PC-3 (cell line): ENCODE results near the gene SLC35E3. TPM values are rescaled to one million over a fixed set of nuclear protein-coding genes. Genes with fewer than 3 reads are reported as not detected.

Source experiments
- ATAC-seq: fragments of 200-7000 bp; cut with Tn5 transposase; 2 replicates; pipeline ENCODE4 v1.9.1; 2020; ENCODE audit warnings: mild to moderate bottlenecking, moderate library complexity
- BruUV-seq: library from RNA; stranded (reverse); fragments of 400-500 nt; replicated peaks from 2 replicates; lab custom pipeline; 2021; lab: Mats Ljungman, UMichigan
- CTCF ChIA-PET: fragments of 300-600 bp; sonication (Branson Sonifier 250); formaldehyde crosslinking; loops from one replicate; lab custom pipeline; 2022; ENCODE audit warnings: antibody characterized with exemption; lab: Charles Lee
- POLR2A ChIA-PET: fragments of 300-600 bp; sonication (Branson Sonifier 250); formaldehyde crosslinking; loops from one replicate; lab custom pipeline; 2022; ENCODE audit warnings: antibody characterized with exemption; ENCODE audit not compliant: unreplicated experiment; lab: Charles Lee
- DNase-seq: peaks from one replicate; pipeline ENCODE4 v3.0.0-alpha.2; 2015
- H2AFZ ChIP-seq: fragments of 300-600 bp; sonication (generic); 2 replicates; pipeline ENCODE4 v1.6.0; 2016; ENCODE audit warnings: antibody characterized with exemption, low read length
- H3F3A ChIP-seq: fragments of 300-600 bp; sonication (generic); one replicate; pipeline ENCODE4 v1.6.0; 2017; ENCODE audit warnings: antibody characterized with exemption, low read length, control low read depth, mild to moderate bottlenecking; ENCODE audit not compliant: unreplicated experiment
- H3K27ac ChIP-seq: fragments of 300-600 bp; sonication (generic); 2 replicates; pipeline ENCODE4 v1.5.1; 2016; ENCODE audit warnings: mild to moderate bottlenecking, low read length
- H3K27me3 ChIP-seq: fragments of 300-600 bp; sonication (generic); 2 replicates; pipeline ENCODE4 v1.6.1; 2016; ENCODE audit warnings: low read length, mixed read lengths
- H3K36me3 ChIP-seq: fragments of 300-600 bp; sonication (generic); 2 replicates; pipeline ENCODE4 v1.6.1; 2016; ENCODE audit warnings: low read depth, mixed run types, low read length, mixed read lengths
- H3K4me1 ChIP-seq: fragments of 300-600 bp; sonication (generic); 2 replicates; pipeline ENCODE4 v1.5.1; 2016; ENCODE audit warnings: low read length; ENCODE audit not compliant: insufficient read depth
- H3K4me2 ChIP-seq: fragments of 300-600 bp; sonication (generic); 2 replicates; pipeline ENCODE4 v1.6.0; 2016; ENCODE audit warnings: low read length
- H3K4me3 ChIP-seq: fragments of 300-600 bp; sonication (generic); 2 replicates; pipeline ENCODE4 v1.5.1; 2016; ENCODE audit warnings: mild to moderate bottlenecking, low read length, mixed read lengths
- H3K79me2 ChIP-seq: fragments of 300-600 bp; sonication (generic); 2 replicates; pipeline ENCODE4 v1.6.1; 2017; ENCODE audit warnings: low read length, mixed read lengths
- H3K9ac ChIP-seq: fragments of 300-600 bp; sonication (generic); 2 replicates; pipeline ENCODE4 v1.6.0; 2016; ENCODE audit warnings: mild to moderate bottlenecking, low read length
- H3K9me2 ChIP-seq: fragments of 300-600 bp; sonication (generic); replicated peaks from 2 replicates; pipeline ENCODE4 v1.6.1; 2016; ENCODE audit warnings: mixed run types, low read length, mixed read lengths
- H3K9me3 ChIP-seq: fragments of 300-600 bp; sonication (generic); 2 replicates; pipeline ENCODE4 v1.6.1; 2016; ENCODE audit warnings: low read length, mixed read lengths
- H4K20me1 ChIP-seq: fragments of 300-600 bp; sonication (generic); 2 replicates; pipeline ENCODE4 v1.6.1; 2016; ENCODE audit warnings: low read length, mixed read lengths
- CTCF ChIP-seq: fragments of 300-600 bp; sonication (generic); conservative IDR thresholded peaks from 2 replicates; pipeline ENCODE4 v1.5.1; 2017; ENCODE audit warnings: antibody characterized with exemption, low read depth, mild to moderate bottlenecking, low read length
- EZH2 ChIP-seq: fragments of 300-600 bp; sonication (generic); IDR thresholded peaks from one replicate; pipeline ENCODE4 v1.6.1; 2017; ENCODE audit warnings: antibody characterized with exemption, mild to moderate bottlenecking, low read length; ENCODE audit not compliant: unreplicated experiment
- EZH2phosphoT487 ChIP-seq: fragments of 300-600 bp; sonication (generic); IDR thresholded peaks from 2 replicates; pipeline ENCODE4 v1.6.1; 2018; ENCODE audit warnings: mild to moderate bottlenecking, antibody characterized with exemption, low read length, borderline replicate concordance
- intact Hi-C: fragments of 100-400 bp; cut with micrococcal nuclease; formaldehyde crosslinking; loops from 2 replicates; pipeline ENCODE4 v1.9.0; 2023
- total RNA-seq: library from RNA; depleted of rRNA; stranded (reverse); fragments of >200 nt; gene quantifications from 2 replicates; pipeline ENCODE4 v1.2.3, GENCODE V29; 2014

Gene SLC35E3
- total RNA-seq, 1 experiment from 2014 or later: 2.2 TPM

- intact Hi-C loops: no loop called here
- Histone ChIP-seq H3K9me3 (no peaks in the 10 kb centered on the region), H3K36me3 (0 out of 2 replicates have a peak, but pooled peaks cover 4% of the 10 kb centered on the region), H3K4me2 (no peak overlapping the region), H3F3A (no peaks in the 10 kb centered on the region), H3K9me2 (no peaks in the 10 kb centered on the region), H3K4me3 (no peak overlapping the region), H2AFZ (no peak overlapping the region), H3K27ac (no peak overlapping the region), H3K79me2 (peaks cover 16% of the 10 kb centered on the region), H3K4me1 (peaks cover 7% of the 10 kb centered on the region; the same call in 1 of the 2 replicates), H3K27me3 (no peaks in the 10 kb centered on the region), H4K20me1 (no peaks in the 10 kb centered on the region), H3K9ac (no peak overlapping the region)
- no TSS peak for BruUV-seq
- no peak for TF ChIP-seq CTCF
- no peak for TF ChIP-seq EZH2phosphoT487
- no peak for TF ChIP-seq EZH2
- DNase-seq (no peak), ATAC-seq (no peak)
- ChIA-PET CTCF (no interaction called here), POLR2A (no interaction called here)
These were observed 4.5 kb downstream of the SLC35E3 start for GRCh38 chr12:68750506-68750905.

GRCh38 chr12:68755536-68756243 is 9.7 kb downstream of the SLC35E3 start:
- Histone ChIP-seq H3K9ac (no peak overlapping the region), H3K27me3 (no peaks in the 10 kb centered on the region), H3K36me3 (peaks cover 7% of the 10 kb centered on the region; the same call in 1 of the 2 replicates), H2AFZ (no peak overlapping the region), H3K9me3 (no peaks in the 10 kb centered on the region), H3K4me3 (no peak overlapping the region), H3F3A (no peaks in the 10 kb centered on the region), H3K79me2 (no peaks in the 10 kb centered on the region), H3K9me2 (no peaks in the 10 kb centered on the region), H4K20me1 (no peaks in the 10 kb centered on the region), H3K4me2 (no peak overlapping the region), H3K27ac (no peak overlapping the region), H3K4me1 (no peaks in the 10 kb centered on the region)
- BruUV-seq: no TSS peak
- intact Hi-C loops: no loop called here
- ChIA-PET CTCF (no interaction called here), POLR2A (no interaction called here)
- ATAC-seq: no peak
- no peak for TF ChIP-seq EZH2phosphoT487
- TF ChIP-seq CTCF: no peak
- no peak for TF ChIP-seq EZH2
- no peak for DNase-seq

DNA sequence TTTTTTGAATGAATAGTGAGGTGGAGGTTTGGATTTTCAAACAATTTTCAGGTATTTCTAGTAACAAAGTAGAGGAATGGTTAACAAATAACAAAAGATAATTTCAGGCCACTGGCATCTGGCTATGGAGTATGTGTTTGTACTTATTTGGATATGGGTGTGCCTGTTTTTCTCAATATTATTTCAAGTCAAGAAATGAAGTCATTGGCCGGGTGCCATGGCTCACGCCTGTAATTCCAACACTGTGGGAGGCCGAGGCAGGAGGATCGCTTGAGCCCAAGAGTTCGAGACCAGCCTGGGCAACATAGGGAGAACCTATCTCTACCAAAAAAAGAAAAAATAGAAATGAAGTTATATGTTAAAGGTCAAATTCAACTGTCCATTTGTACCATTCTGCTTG is 13.9 kb downstream of the SLC35E3 start:
- Histone ChIP-seq H2AFZ (no peak overlapping the region), H3K4me1 (no peaks in the 10 kb centered on the region), H4K20me1 (no peaks in the 10 kb centered on the region), H3K9ac (no peak overlapping the region), H3K27ac (no peak overlapping the region), H3K27me3 (no peaks in the 10 kb centered on the region), H3K9me3 (no peaks in the 10 kb centered on the region), H3K79me2 (no peaks in the 10 kb centered on the region), H3F3A (no peaks in the 10 kb centered on the region), H3K9me2 (no peaks in the 10 kb centered on the region), H3K36me3 (peaks cover 7% of the 10 kb centered on the region; the same call in 1 of the 2 replicates), H3K4me3 (no peak overlapping the region), H3K4me2 (no peak overlapping the region)
- ChIA-PET POLR2A (no interaction called here), CTCF (no interaction called here)
- intact Hi-C loops: no loop called here
- DNase-seq (no peak), ATAC-seq (no peak)
- BruUV-seq: no TSS peak
- TF ChIP-seq EZH2phosphoT487: no peak
- no peak for TF ChIP-seq EZH2
- no peak for TF ChIP-seq CTCF
